ENCODE measurements around the gene ETS1. TPM values are rescaled to one million over a fixed set of nuclear protein-coding genes. Genes with fewer than 3 reads are reported as not detected.

ETS1 gene, protein sequence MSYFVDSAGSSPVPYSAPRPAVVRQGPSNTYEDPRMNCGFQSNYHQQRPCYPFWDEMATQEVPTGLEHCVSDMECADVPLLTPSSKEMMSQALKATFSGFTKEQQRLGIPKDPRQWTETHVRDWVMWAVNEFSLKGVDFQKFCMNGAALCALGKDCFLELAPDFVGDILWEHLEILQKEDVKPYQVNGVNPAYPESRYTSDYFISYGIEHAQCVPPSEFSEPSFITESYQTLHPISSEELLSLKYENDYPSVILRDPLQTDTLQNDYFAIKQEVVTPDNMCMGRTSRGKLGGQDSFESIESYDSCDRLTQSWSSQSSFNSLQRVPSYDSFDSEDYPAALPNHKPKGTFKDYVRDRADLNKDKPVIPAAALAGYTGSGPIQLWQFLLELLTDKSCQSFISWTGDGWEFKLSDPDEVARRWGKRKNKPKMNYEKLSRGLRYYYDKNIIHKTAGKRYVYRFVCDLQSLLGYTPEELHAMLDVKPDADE
- 100 to 1,000 TPM in 3 of 4 donors, 10 to 100 TPM in 1; 72.4 to 211 (median 165) TPM for total RNA-seq

- DNase-seq (ENCODE audit: low spot score) (no peak), ATAC-seq (ENCODE audit: low FRiP score) (no peak)
- TF ChIP-seq, protein P1, sequence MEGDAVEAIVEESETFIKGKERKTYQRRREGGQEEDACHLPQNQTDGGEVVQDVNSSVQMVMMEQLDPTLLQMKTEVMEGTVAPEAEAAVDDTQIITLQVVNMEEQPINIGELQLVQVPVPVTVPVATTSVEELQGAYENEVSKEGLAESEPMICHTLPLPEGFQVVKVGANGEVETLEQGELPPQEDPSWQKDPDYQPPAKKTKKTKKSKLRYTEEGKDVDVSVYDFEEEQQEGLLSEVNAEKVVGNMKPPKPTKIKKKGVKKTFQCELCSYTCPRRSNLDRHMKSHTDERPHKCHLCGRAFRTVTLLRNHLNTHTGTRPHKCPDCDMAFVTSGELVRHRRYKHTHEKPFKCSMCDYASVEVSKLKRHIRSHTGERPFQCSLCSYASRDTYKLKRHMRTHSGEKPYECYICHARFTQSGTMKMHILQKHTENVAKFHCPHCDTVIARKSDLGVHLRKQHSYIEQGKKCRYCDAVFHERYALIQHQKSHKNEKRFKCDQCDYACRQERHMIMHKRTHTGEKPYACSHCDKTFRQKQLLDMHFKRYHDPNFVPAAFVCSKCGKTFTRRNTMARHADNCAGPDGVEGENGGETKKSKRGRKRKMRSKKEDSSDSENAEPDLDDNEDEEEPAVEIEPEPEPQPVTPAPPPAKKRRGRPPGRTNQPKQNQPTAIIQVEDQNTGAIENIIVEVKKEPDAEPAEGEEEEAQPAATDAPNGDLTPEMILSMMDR (IDR thresholded peaks at IDR 0.05) = no peak
Observed at GRCh38 chr11:128587415-128587814, at the start of gene ETS1. ETS1 (minus strand) TSS chr11:128587558; CDS start chr11:128573130, 14,428 bp downstream.

GRCh38 chr11:128634395-128634794 is 47.0 kb upstream of the ETS1 start:
- DNase-seq (ENCODE audit: low spot score) = no peak
- TF ChIP-seq, protein P1 (IDR thresholded peaks at IDR 0.05) = no peak
- no peak for ATAC-seq (ENCODE audit: low FRiP score)

DNA sequence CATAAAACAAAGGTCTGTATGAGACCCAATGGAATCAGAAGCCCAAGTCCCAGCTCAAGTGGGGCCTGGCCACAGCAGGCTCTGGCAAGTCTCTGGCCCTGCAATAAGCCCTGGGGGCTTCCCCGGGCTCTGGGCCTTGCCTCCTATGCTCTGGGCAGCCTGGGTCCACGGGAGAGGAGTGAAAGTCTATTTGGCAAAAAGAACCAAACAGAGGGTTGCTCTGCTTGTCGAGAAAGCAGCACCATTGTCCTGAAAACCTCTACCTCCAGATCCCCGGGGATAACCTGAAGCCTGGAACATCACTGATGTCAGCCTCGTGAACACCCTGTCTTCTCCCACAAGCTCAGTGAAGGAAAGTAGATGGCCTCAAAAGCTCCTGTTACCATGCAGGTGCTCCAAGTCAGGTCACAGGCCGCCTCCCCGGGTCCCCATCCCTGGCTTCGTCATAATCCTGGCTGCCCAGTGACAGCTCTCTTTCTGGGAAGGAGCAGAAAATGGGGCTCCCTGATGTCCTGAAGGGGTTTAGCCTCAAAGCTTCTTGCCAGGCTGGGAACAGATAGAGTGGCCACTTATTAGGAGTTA is 46.1 kb upstream of the ETS1 start:
- ATAC-seq (ENCODE audit: low FRiP score) (no peak), DNase-seq (ENCODE audit: low spot score) (no peak)
- TF ChIP-seq, protein P1 (IDR thresholded peaks at IDR 0.05) = no peak

DNA sequence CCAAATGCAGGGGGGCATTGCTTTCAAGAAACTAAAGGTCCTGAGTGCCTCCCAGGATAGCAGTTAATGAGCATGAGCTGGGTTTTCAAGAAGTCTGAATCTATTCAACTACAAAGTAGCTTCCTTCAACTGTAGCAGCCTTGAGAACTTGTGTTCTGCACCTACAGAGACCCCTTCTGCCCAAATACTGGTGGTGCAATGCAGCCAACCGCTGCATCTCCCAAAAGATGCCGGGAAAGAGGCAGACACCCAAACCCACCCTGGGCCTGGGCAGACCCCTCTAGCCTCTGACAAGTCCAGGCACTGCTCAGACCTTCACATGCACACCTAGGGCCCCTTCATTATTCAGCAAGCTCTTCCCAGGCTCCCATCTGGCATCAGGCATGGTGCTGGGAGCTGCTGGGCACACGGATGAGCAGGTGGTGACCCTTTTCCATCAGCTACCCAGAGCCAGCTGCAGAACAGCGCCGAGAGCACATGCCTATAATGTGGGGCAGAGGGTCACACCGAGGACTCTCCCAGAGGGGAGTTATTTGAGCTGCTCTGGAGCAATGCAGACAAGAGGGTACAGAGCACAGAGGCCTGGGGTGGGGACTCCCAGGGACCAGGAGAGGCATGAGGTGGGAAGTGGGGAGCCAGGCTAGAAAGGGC is 44.9 kb upstream of the ETS1 start:
- TF ChIP-seq, protein P1 (IDR thresholded peaks at IDR 0.05) = peak in 1 of 3 donors; percentile 23
- DNase-seq (ENCODE audit: low spot score) (no peak), ATAC-seq (ENCODE audit: low FRiP score) (no peak)

DNA sequence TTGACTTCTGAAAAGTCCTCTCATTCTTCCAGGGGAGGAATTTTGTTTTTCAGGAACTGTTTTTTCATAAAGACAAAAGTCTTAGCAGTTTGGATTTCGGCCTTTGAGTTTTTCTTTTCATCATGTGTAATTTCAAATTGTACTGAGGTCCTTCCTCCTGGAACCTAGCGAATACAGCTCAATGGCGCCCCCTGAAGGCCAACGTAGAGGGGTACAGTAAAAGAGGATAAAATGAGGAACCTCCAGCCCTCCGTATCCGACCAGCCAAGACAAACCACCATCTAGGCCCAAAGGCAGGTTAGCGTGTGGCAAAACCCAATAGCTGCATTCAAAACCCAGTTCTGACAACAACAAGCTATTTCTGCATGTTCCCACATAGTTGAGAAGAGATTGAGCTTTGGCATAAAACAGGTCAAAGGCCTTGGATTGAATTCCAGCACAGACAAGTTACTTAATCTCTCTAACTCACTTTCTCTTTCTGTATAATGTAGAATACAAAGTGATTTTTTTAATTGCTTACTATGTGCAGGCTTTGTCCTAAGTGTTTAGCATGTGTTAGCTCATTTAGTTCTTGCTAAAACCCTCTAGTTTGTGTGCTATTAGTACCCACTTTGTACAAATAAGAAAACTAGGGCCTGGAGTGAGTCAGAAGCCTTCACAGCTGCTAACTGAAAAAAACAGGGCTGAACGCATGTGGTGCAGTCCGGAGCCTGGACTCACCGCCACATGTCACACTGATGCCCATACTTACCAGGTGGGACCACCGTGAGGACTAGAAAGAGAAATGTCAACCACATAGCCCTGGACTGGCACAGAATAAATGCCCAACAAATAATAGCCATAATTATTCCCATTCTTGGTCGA is 43.2 kb upstream of the ETS1 start:
- DNase-seq (ENCODE audit: low spot score) (peak; percentile 88), ATAC-seq (ENCODE audit: low FRiP score) (peak; percentile 89)
- TF ChIP-seq, protein P1 (IDR thresholded peaks at IDR 0.05) = peak in 2 of 3 donors; percentile 59 to 97

DNA sequence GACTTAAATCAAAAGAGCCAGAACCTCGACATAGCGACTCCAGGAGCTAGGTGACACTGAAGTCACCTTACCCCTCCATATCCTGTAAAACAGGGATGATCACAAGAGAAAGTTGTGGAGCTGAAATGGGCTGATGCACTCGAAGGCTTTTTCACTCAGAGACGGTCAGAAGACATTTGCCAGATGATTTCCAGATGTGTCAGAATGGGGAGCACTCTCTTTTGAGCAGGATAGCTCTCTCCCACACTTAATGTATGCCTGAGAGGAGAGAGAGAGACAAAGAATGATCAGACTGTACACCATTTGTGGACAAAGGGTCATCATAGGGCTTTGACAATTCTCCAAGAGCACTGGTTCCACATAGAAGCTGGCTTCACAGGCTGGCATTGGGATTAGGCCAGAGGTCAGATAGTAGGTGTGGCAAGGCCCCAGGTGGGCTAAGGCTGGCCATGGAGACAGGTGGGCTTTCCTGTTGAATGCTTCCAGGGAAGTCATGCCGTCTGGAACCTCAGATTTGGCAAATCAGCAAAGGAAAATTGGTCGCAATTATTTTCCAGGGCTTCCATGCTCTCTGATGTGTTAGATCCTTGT is 42.3 kb upstream of the ETS1 start:
- TF ChIP-seq, protein P1 (IDR thresholded peaks at IDR 0.05) = no peak
- DNase-seq (ENCODE audit: low spot score) = no peak
- ATAC-seq (ENCODE audit: low FRiP score) = no peak
